NT2/D1 (cell line): ENCODE results near the gene CENPA.

Source experiments
- DNase-seq: peaks from one replicate; pipeline ENCODE4 v3.0.0-alpha.2; 2011; ENCODE audit warnings: low read depth, low spot score
- H3K27me3 ChIP-seq: 2 replicates; pipeline ENCODE4 v1.6.0; 2011; ENCODE audit warnings: mild to moderate bottlenecking; ENCODE audit not compliant: insufficient read length, insufficient read depth
- H3K36me3 ChIP-seq: 2 replicates; pipeline ENCODE4 v1.6.1; 2011; ENCODE audit warnings: mild to moderate bottlenecking, low read length, mixed read lengths; ENCODE audit not compliant: insufficient read depth, insufficient read length
- H3K4me1 ChIP-seq: 2 replicates; pipeline ENCODE4 v1.5.1; 2011; ENCODE audit not compliant: insufficient read depth, insufficient read length
- H3K4me3 ChIP-seq: 2 replicates; pipeline ENCODE4 v1.5.1; 2011; ENCODE audit warnings: low read depth; ENCODE audit not compliant: insufficient read length
- H3K9ac ChIP-seq: 2 replicates; pipeline ENCODE4 v1.6.0; 2011; ENCODE audit warnings: low read depth; ENCODE audit not compliant: insufficient read length
- H3K9me3 ChIP-seq: 2 replicates; pipeline ENCODE4 v1.5.1; 2011; ENCODE audit warnings: mild to moderate bottlenecking, low read length; ENCODE audit not compliant: insufficient read depth
- SUZ12 ChIP-seq: IDR thresholded peaks from 2 replicates; pipeline ENCODE4 v1.6.1; 2011; ENCODE audit not compliant: insufficient read length, insufficient read depth; ENCODE audit errors: extremely low read depth
- YY1 ChIP-seq: IDR thresholded peaks from 2 replicates; pipeline ENCODE4 v1.6.1; 2011; ENCODE audit not compliant: insufficient read length, insufficient read depth
- ZNF274 ChIP-seq: IDR thresholded peaks from 2 replicates; pipeline ENCODE4 v1.6.1; 2011; ENCODE audit warnings: mild to moderate bottlenecking, low read depth, low read length

Gene CENPA

GRCh38 chr2:26838121-26838906, 52.5 kb downstream of the CENPA start:
- Histone ChIP-seq H3K36me3 (no peaks in the 10 kb centered on the region), H3K27me3 (peaks cover 16% of the 10 kb centered on the region), H3K9me3 (no peaks in the 10 kb centered on the region), H3K9ac (no peak overlapping the region), H3K4me3 (no peak overlapping the region), H3K4me1 (no peaks in the 10 kb centered on the region)
- DNase-seq = no peak
- TF ChIP-seq YY1 = no peak
- TF ChIP-seq SUZ12 = no peak
- TF ChIP-seq ZNF274 = no peak

- H3K27me3 ChIP-seq = peaks cover 29% of the 10 kb centered on the region
- no peak for DNase-seq
- no peaks in the 10 kb centered on the region for H3K4me1 ChIP-seq
These were observed 55.2 kb downstream of the CENPA start for GRCh38 chr2:26840937-26841610.

DNA sequence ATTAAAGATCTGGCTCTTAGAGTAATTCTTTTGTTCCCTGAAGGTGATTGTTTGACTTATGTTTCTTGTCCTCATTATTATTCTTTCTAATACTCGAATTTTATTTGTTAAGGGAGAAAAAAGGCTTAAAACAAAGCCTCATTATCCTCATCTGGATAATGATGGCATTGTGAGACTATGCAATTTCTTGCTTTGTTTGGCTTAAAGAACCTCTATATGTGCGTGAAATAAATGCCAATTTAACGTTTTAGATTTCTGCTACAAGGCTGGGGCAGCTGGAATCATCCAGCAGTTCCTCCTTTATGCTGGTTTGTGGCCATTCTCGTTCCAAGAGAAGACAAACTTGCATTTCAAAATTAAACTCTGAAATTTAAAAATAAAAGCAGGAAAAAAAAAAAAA, 57.2 kb downstream of the CENPA start:
- DNase-seq = no peak
- no peak overlapping the region for H3K4me3 ChIP-seq
- H3K9me3 ChIP-seq = no peaks in the 10 kb centered on the region
- no peaks in the 10 kb centered on the region for H3K36me3 ChIP-seq
- no peak for TF ChIP-seq ZNF274
- TF ChIP-seq SUZ12 = no peak
- no peak for TF ChIP-seq YY1
- no peaks in the 10 kb centered on the region for H3K4me1 ChIP-seq
- H3K27me3 ChIP-seq = peaks cover 39% of the 10 kb centered on the region
- no peak overlapping the region for H3K9ac ChIP-seq

More at GRCh38 chr2:26840937-26841610, 55.2 kb downstream of the CENPA start:
- Histone ChIP-seq H3K4me3 (no peak overlapping the region), H3K9ac (no peak overlapping the region), H3K36me3 (no peaks in the 10 kb centered on the region), H3K9me3 (no peaks in the 10 kb centered on the region)
- no peak for TF ChIP-seq ZNF274
